Cardiac muscle cell (in vitro differentiated cells and primary cell): Measurements from ENCODE around the gene EPG5. TPM values are rescaled to one million over a fixed set of nuclear protein-coding genes. Genes with fewer than 3 reads are reported as not detected.

ENCODE experiments used
- DNase-seq, 2 donors: peaks; one replicate each; pipeline versions ENCODE4 v3.0.0 to v3.0.0-alpha.2; 2010 to 2017; ENCODE audit warnings: low read depth in 1 of 2, low spot score in 1 of 2
- H3K27ac ChIP-seq: fragments of 200-600 bp; sonication (generic); 2 replicates; pipeline ENCODE4 v1.5.1; 2016
- H3K27me3 ChIP-seq: fragments of 200-600 bp; sonication (generic); 2 replicates; pipeline ENCODE4 v1.6.0; 2016; ENCODE audit warnings: control low read depth
- H3K36me3 ChIP-seq: fragments of 200-600 bp; sonication (generic); 2 replicates; pipeline ENCODE4 v1.5.1; 2016; ENCODE audit warnings: control low read depth
- H3K4me1 ChIP-seq: fragments of 200-600 bp; sonication (generic); 2 replicates; pipeline ENCODE4 v1.8.1; 2017; ENCODE audit warnings: low read depth, mild to moderate bottlenecking, mixed run types
- H3K4me3 ChIP-seq: fragments of 200-600 bp; sonication (generic); 2 replicates; pipeline ENCODE4 v1.5.1; 2016; ENCODE audit warnings: mild to moderate bottlenecking
- H3K9me3 ChIP-seq: fragments of 200-600 bp; sonication (generic); 2 replicates; pipeline ENCODE4 v1.5.1; 2017; ENCODE audit warnings: low read depth, mild to moderate bottlenecking, control low read depth
- polyA plus RNA-seq: library from polyadenylated mRNA; unstranded; fragments of >200 nt; fragmentation: Nextera tagmentation; extraction: Ambion mirVana; gene quantifications from 2 replicates; pipeline ENCODE4 v1.2.1, GENCODE V29; 2016
- total RNA-seq: library from RNA; depleted of rRNA; stranded (reverse); fragments of >200 nt; gene quantifications from 2 replicates; pipeline ENCODE4 v1.2.3, GENCODE V29; 2016
- TF ChIP-seq, protein P1 (sequence below): IDR thresholded peaks from 2 replicates; pipeline ENCODE4 v1.5.1; 2012; ENCODE audit warnings: low read depth, mild to moderate bottlenecking, low read length

Gene EPG5
- total and polyA plus RNA-seq, 2 experiments from 2014 or later, result 7.5 to 17.7 TPM

GRCh38 chr18:45896452-45896851 lies 70.7 kb downstream of the EPG5 start:
- H3K9me3 ChIP-seq, result no peaks in the 10 kb centered on the region
- peaks cover 12% of the 10 kb centered on the region for H3K4me1 ChIP-seq
- no peaks in the 10 kb centered on the region for H3K27me3 ChIP-seq
- H3K36me3 ChIP-seq, result peaks cover 35% of the 10 kb centered on the region
- H3K4me3 ChIP-seq, result no peak overlapping the region
- H3K27ac ChIP-seq, result no peak overlapping the region
- TF ChIP-seq, protein P1, sequence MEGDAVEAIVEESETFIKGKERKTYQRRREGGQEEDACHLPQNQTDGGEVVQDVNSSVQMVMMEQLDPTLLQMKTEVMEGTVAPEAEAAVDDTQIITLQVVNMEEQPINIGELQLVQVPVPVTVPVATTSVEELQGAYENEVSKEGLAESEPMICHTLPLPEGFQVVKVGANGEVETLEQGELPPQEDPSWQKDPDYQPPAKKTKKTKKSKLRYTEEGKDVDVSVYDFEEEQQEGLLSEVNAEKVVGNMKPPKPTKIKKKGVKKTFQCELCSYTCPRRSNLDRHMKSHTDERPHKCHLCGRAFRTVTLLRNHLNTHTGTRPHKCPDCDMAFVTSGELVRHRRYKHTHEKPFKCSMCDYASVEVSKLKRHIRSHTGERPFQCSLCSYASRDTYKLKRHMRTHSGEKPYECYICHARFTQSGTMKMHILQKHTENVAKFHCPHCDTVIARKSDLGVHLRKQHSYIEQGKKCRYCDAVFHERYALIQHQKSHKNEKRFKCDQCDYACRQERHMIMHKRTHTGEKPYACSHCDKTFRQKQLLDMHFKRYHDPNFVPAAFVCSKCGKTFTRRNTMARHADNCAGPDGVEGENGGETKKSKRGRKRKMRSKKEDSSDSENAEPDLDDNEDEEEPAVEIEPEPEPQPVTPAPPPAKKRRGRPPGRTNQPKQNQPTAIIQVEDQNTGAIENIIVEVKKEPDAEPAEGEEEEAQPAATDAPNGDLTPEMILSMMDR, result no peak
- DNase-seq, result no peak

GRCh38 chr18:45895339-45895738 lies 71.8 kb downstream of the EPG5 start:
- Histone ChIP-seq H3K4me3 (no peak overlapping the region), H3K27me3 (no peaks in the 10 kb centered on the region), H3K36me3 (peaks cover 24% of the 10 kb centered on the region), H3K27ac (no peak overlapping the region), H3K4me1 (peaks cover 12% of the 10 kb centered on the region), H3K9me3 (no peaks in the 10 kb centered on the region)
- TF ChIP-seq, protein P1, result no peak
- no peak for DNase-seq

DNA sequence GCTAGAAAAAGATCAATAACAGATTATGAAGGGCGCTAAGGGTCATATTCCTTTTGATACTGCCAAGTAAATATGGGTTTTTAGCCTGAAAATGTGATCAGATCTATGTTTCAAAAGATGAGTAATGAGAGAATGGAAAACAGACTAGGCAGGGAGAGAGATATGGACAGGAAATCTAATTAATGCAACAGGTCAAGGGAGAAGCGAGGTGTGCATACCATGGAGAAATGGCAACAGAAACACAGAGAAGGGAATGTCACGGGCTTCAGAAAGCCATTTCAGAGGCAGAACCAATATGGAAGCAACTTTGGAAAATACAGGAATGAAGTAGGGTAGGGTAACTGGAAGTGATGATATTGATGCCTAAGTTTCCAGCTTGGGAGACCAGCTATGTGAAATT lies 72.3 kb downstream of the EPG5 start:
- Histone ChIP-seq H3K27ac (no peak overlapping the region), H3K4me1 (peaks cover 12% of the 10 kb centered on the region), H3K4me3 (no peak overlapping the region), H3K9me3 (no peaks in the 10 kb centered on the region), H3K27me3 (no peaks in the 10 kb centered on the region), H3K36me3 (peaks cover 23% of the 10 kb centered on the region)
- TF ChIP-seq, protein P1, result no peak
- no peak for DNase-seq

DNA sequence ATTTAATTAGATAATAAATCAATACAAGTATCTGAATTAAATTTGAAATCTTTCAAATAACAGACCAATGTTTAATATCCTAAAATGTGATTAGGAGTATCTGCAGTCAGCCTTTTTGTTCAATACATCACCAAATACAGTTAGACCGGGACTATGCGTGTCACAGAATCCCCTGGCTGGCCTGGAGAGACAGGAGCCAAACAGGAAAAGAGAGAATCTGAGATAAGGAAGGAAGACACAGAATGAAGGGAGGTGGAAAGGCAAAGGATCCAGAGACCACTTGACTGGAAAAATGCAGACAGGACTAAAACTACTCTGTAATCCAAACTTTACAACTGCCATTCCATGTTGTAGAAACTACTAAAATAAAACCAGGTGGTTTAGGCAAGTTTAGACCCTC lies 75.3 kb downstream of the EPG5 start:
- DNase-seq, result peak in 1 of 2 donors; percentile 7
- peaks cover 6% of the 10 kb centered on the region for H3K36me3 ChIP-seq
- H3K9me3 ChIP-seq, result no peaks in the 10 kb centered on the region
- H3K27me3 ChIP-seq, result no peaks in the 10 kb centered on the region
- H3K4me1 ChIP-seq, result peaks cover 12% of the 10 kb centered on the region
- H3K27ac ChIP-seq, result no peak overlapping the region
- TF ChIP-seq, protein P1, result no peak
- no peak overlapping the region for H3K4me3 ChIP-seq

DNA sequence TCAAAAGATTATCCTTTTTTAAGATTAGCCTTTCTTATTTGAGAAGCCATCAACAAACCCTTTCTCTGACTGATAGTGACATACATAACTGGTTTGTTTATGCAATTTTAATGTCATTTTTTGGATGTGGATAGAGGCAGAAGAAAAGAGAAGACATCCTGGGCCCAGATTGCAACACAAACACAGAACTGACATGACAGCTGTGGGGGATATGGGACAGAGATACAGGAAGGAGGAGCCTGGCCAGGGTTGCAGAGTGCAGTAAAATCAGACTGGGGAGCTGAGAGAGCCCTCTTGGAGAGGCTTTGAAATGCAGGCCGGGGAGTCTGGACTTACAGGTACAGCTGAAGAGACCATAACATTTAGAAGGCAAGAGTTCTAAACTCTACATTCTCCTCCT lies 76.5 kb downstream of the EPG5 start:
- TF ChIP-seq, protein P1, result no peak

More for the DNA sequence above, 76.5 kb downstream of the EPG5 start:
- Histone ChIP-seq H3K27ac (no peak overlapping the region), H3K36me3 (peaks cover 6% of the 10 kb centered on the region), H3K9me3 (no peaks in the 10 kb centered on the region), H3K4me1 (peaks cover 12% of the 10 kb centered on the region), H3K4me3 (no peak overlapping the region), H3K27me3 (no peaks in the 10 kb centered on the region)
- peak in 1 of 2 donors; percentile 6 for DNase-seq
